HepG2 (cell line): ENCODE measurements around the gene RPL18. TPM values are rescaled to one million over a fixed set of nuclear protein-coding genes. Genes with fewer than 3 reads are reported as not detected.

Experiments used
- CBX5 ChIP-seq: sonication (generic); formaldehyde crosslinking; IDR thresholded peaks from 2 replicates; pipeline ENCODE4 v1.4.0; 2020; ENCODE audit warnings: missing genetic modification reagents, borderline replicate concordance
- FOXA1 ChIP-seq, 2 experiments: fragments of 450-650 bp in 1 of 2; sonication (generic) in 1 of 2; formaldehyde crosslinking in 1 of 2; IDR thresholded peaks; 2 replicates each; pipeline versions ENCODE4 v1.4.0 to v1.6.1; 2016 to 2020; ENCODE audit warnings: missing genetic modification reagents in 1 of 2
- GABPA ChIP-seq, 2 experiments: IDR thresholded peaks; 2 replicates each; pipeline ENCODE4 v1.6.1; 2011 to 2016; ENCODE audit warnings: low read depth in 2 of 2, low read length in 1 of 2, missing biosample characterization in 1 of 2, missing genetic modification characterization in 1 of 2
- HNF1B ChIP-seq: sonication (generic); formaldehyde crosslinking; IDR thresholded peaks from 2 replicates; pipeline ENCODE4 v1.5.1; 2020; ENCODE audit warnings: mild to moderate bottlenecking, moderate library complexity, missing genetic modification reagents
- HNRNPH1 ChIP-seq: fragments of 200-400 bp; formaldehyde crosslinking; optimal IDR thresholded peaks from 2 replicates; pipeline ENCODE3; 2017; ENCODE audit warnings: mild to moderate bottlenecking, low read depth, low read length
- HOXA5 ChIP-seq: sonication (generic); formaldehyde crosslinking; IDR thresholded peaks from 2 replicates; pipeline ENCODE4 v1.4.0; 2020; ENCODE audit warnings: missing genetic modification reagents
- KAT7 ChIP-seq: IDR thresholded peaks from 2 replicates; pipeline ENCODE4 v1.6.1; 2018; ENCODE audit warnings: borderline replicate concordance, missing compliant biosample characterization
- MTF1 ChIP-seq: sonication (generic); formaldehyde crosslinking; IDR thresholded peaks from 2 replicates; pipeline ENCODE4 v1.5.0; 2020; ENCODE audit warnings: missing genetic modification reagents
- RAD21 ChIP-seq: fragments of 450-650 bp; formaldehyde crosslinking; IDR thresholded peaks from 2 replicates; pipeline ENCODE4 v1.5.0; 2020; ENCODE audit warnings: mild to moderate bottlenecking
- RERE ChIP-seq: IDR thresholded peaks from 2 replicates; pipeline ENCODE4 v1.6.1; 2016; ENCODE audit warnings: low read depth, missing genetic modification reagents, missing compliant biosample characterization
- SALL1 ChIP-seq: sonication (generic); formaldehyde crosslinking; IDR thresholded peaks from 2 replicates; pipeline ENCODE4 v1.8.0; 2022; ENCODE audit warnings: mild to moderate bottlenecking, missing genetic modification reagents
- TOPORS ChIP-seq: sonication (generic); formaldehyde crosslinking; IDR thresholded peaks from 2 replicates; pipeline ENCODE4 v1.8.0; 2023; ENCODE audit warnings: mild to moderate bottlenecking, missing genetic modification reagents
- YEATS4 ChIP-seq: sonication (generic); formaldehyde crosslinking; IDR thresholded peaks from 2 replicates; pipeline ENCODE4 v1.4.0; 2020; ENCODE audit warnings: missing genetic modification reagents, borderline replicate concordance
- ZKSCAN1 ChIP-seq: fragments of 150-350 bp; IDR thresholded peaks from 2 replicates; pipeline ENCODE4 v1.6.1; 2014; ENCODE audit warnings: low read length
- ZNF512 ChIP-seq: sonication (generic); formaldehyde crosslinking; IDR thresholded peaks from 2 replicates; pipeline ENCODE4 v1.4.0; 2020; ENCODE audit warnings: mild to moderate bottlenecking, missing genetic modification reagents
- ZNF747 ChIP-seq: sonication (generic); formaldehyde crosslinking; IDR thresholded peaks from 2 replicates; pipeline ENCODE4 v1.8.1; 2023; ENCODE audit warnings: missing genetic modification reagents, mild to moderate bottlenecking, borderline replicate concordance
- ZNF761 ChIP-seq: sonication (generic); formaldehyde crosslinking; conservative IDR thresholded peaks from 2 replicates; pipeline ENCODE4 v1.4.0; 2020; ENCODE audit warnings: mild to moderate bottlenecking, missing genetic modification reagents
- polyA plus RNA-seq, 8 experiments: library from polyadenylated mRNA; depleted of rRNA in 3 of 8; stranded (reverse) in 7 of 8; unstranded in 1 of 8; fragments of >200 nt; fragmentation: Illumina TruSeq in 4 of 8; extraction: Trizol in 4 of 8; gene quantifications; 2 replicates each; pipeline versions ENCODE4 v1.2.1 to v1.2.3, GENCODE V29; 2011 to 2016; ENCODE audit warnings: low read depth in 4 of 8, missing spikeins in 1 of 8, mixed read lengths in 1 of 8; ENCODE audit not compliant: insufficient read depth in 1 of 8
- total RNA-seq, 5 experiments: library from RNA; depleted of rRNA; stranded (reverse); fragments of >200 nt; fragmentation: Illumina TruSeq; extraction: Trizol; gene quantifications; 2 replicates each; pipeline ENCODE4 v1.2.3, GENCODE V29; 2016; ENCODE audit warnings: low read depth in 1 of 5
- TF ChIP-seq, protein P1 (sequence below): sonication (generic); formaldehyde crosslinking; IDR thresholded peaks from 2 replicates; pipeline ENCODE4 v1.5.0; 2020; ENCODE audit warnings: mild to moderate bottlenecking, missing genetic modification reagents

RPL18 gene
- total and polyA plus RNA-seq, 2 of the 13 experiments (the other 11 are each of a cell fraction or from before 2014, with no cell fraction given), result 1,485 to 1,639 TPM

DNA sequence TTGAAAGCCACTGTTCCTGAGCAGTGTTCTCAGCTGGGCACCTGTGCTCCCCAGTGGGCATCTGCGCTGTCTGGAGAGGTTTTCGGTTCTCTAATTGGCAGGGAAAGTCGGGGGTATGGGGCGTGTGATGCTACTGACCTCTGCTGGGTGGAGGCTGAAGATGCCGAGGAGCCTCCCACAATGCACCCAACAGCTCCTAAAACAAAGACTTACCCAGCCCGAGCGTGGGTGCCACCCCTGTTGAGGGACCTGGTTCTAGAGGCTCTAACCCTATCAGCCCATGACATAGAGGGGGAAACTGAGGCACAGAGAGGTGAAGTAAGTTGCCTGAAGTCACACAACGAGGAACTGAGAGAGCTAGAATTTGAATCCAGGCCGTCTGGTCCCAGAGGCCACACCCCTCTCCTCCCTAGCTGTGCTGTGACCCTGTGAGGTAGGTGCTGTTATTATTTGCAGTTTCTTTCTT, 10.1 kb downstream of the RPL18 start (continued):
- TF ChIP-seq RERE (CRISPR knock-in tag) (no peak), MTF1 (CRISPR knock-in tag) (no peak), ZKSCAN1 (no peak), FOXA1 (IDR thresholded peaks at IDR 0.05) (no peak), FOXA1 (CRISPR knock-in tag; IDR thresholded peaks at IDR 0.05) (no peak), ZNF512 (CRISPR knock-in tag) (no peak), RAD21 (CRISPR knock-in tag) (peak; percentile 75), ZNF747 (peak; percentile 29; the same call in 1 of the 2 replicates), HNF1B (CRISPR knock-in tag) (0 out of 2 replicates have a peak, but pooled peaks have one; percentile 27), TOPORS (CRISPR knock-in tag) (no peak), CBX5 (CRISPR knock-in tag) (no peak), SALL1 (CRISPR knock-in tag) (no peak), ZNF761 (CRISPR knock-in tag) (no peak), HOXA5 (CRISPR knock-in tag) (no peak), KAT7 (no peak), YEATS4 (no peak), HNRNPH1 (no peak), GABPA (IDR thresholded peaks at IDR 0.05; ENCODE audit: low read depth, low read length) (no peak), GABPA (CRISPR knock-in tag; IDR thresholded peaks at IDR 0.05; ENCODE audit: low read depth) (no peak)
- TF ChIP-seq, protein P1, sequence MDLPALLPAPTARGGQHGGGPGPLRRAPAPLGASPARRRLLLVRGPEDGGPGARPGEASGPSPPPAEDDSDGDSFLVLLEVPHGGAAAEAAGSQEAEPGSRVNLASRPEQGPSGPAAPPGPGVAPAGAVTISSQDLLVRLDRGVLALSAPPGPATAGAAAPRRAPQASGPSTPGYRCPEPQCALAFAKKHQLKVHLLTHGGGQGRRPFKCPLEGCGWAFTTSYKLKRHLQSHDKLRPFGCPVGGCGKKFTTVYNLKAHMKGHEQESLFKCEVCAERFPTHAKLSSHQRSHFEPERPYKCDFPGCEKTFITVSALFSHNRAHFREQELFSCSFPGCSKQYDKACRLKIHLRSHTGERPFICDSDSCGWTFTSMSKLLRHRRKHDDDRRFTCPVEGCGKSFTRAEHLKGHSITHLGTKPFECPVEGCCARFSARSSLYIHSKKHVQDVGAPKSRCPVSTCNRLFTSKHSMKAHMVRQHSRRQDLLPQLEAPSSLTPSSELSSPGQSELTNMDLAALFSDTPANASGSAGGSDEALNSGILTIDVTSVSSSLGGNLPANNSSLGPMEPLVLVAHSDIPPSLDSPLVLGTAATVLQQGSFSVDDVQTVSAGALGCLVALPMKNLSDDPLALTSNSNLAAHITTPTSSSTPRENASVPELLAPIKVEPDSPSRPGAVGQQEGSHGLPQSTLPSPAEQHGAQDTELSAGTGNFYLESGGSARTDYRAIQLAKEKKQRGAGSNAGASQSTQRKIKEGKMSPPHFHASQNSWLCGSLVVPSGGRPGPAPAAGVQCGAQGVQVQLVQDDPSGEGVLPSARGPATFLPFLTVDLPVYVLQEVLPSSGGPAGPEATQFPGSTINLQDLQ, result no peak
